Activated naive CD8-positive, alpha-beta T cell treated with anti-CD3 and anti-CD28 coated beads, Interleukin-2, amount 10 ng/mL, durations not matched to agents 7 days and 5 days (primary cell): ENCODE data around the gene TCEAL3. TPM values are rescaled to one million over a fixed set of nuclear protein-coding genes. Genes with fewer than 3 reads are reported as not detected.
A peak's percentile ranks its signal among the peaks of the same experiment; 100 is the strongest.
"Not testable (repeated sequence)": the region's sequence is repeated elsewhere in the genome, so short reads cannot be mapped to it uniquely, and the experiment has no call there.

Experiments used
- ATAC-seq: fragments of 150-1000 bp; cut with Tn5 transposase; one replicate; pipeline ENCODE4 v1.10.0; 2021; ENCODE audit warnings: low read depth, moderate library complexity
- POLR2A ChIA-PET: fragments of 350-600 bp; sonication (Branson Sonifier 250); formaldehyde crosslinking; loops from one replicate; lab custom pipeline; 2021; ENCODE audit warnings: antibody characterized with exemption; lab: Charles Lee
- DNase-seq: peaks from one replicate; pipeline ENCODE4 v3.0.0; 2021
- H3K27ac Mint-ChIP-seq: one replicate; pipeline ENCODE4 v1.8.0; 2022; ENCODE audit warnings: mild to moderate bottlenecking, mixed read lengths
- H3K27me3 Mint-ChIP-seq: one replicate; pipeline ENCODE4 v1.8.0; 2022; ENCODE audit warnings: mild to moderate bottlenecking, moderate library complexity, mixed read lengths
- H3K36me3 Mint-ChIP-seq: one replicate; pipeline ENCODE4 v1.8.0; 2021; ENCODE audit warnings: mild to moderate bottlenecking, mixed read lengths
- H3K4me1 Mint-ChIP-seq: one replicate; pipeline ENCODE4 v1.8.0; 2021; ENCODE audit warnings: mixed read lengths
- H3K4me3 Mint-ChIP-seq: one replicate; pipeline ENCODE4 v1.8.0; 2022; ENCODE audit warnings: mild to moderate bottlenecking, moderate library complexity, mixed read lengths
- H3K9me3 Mint-ChIP-seq: one replicate; pipeline ENCODE4 v1.8.0; 2021; ENCODE audit warnings: mixed read lengths
- total RNA-seq, 2 experiments: library from RNA; stranded (reverse); gene quantifications; one replicate each; pipeline ENCODE4 v1.2.3, GENCODE V29; 2021

Gene TCEAL3, protein sequence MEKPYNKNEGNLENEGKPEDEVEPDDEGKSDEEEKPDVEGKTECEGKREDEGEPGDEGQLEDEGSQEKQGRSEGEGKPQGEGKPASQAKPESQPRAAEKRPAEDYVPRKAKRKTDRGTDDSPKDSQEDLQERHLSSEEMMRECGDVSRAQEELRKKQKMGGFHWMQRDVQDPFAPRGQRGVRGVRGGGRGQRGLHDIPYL
- 1 to 10 TPM; 6.1 to 6.7 TPM for total RNA-seq

DNA sequence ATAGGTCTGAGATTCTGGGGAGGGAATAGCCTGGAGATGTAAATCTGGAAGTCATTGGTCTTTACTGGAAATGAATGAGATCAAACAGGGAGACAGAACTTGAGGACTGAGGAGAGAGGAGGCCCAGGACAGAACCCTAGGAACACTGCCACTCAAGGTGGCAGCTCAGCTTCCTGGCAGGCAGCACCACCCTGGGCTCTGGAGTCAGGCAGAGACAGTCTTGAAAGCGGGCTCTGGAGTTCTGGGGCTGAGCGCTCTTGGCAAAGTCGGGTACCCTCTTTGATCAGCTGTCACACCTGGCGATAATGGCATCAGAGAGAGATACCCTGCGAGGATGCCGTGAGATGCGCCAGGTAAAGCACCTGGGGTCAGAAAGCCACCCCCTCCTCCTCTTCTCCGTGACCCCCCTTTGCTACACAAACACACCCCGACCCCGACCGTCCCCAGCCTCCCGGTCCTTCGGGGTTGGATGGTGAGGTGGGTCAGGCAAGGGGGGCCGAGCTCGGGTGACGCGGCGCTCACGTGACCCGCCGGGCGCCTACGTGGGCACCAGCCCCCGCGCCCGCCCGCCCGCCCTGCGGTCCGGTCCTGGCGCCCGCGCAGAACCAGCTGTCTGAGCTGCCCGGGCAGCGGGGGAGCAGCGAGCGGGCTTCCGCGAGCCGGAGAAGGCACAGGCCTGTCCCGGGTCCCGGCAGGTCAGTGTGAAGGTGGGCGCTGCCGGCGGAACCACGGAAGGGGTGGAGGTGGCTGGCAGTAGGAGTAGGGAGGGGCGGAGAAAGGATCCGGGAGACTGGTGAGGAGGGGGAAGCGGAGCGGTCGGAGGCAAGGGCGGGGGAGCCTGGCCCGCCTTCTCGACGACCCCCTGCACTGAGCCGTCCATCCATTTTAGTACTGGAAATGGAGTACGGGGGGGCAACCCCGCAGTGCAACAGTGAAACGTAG is at the start of gene TCEAL3:
TSS of gene TCEAL3 (plus strand) at position 600 of the 942 bp plus-strand sequence. CDS start 1,102 bp downstream, outside the sequence.
- H3K27ac Mint-ChIP-seq: no peak within 1 kb of the TSS
- peak; percentile 78 for ATAC-seq
- H3K9me3 Mint-ChIP-seq: no peaks in the 10 kb centered on the region
- H3K27me3 Mint-ChIP-seq: peaks cover 3% of the 10 kb centered on the region
- peak within 1 kb of the TSS; percentile 74 for H3K4me3 Mint-ChIP-seq
- DNase-seq: peak; percentile 38
- no peaks in the 10 kb centered on the region for H3K36me3 Mint-ChIP-seq
- H3K4me1 Mint-ChIP-seq: peaks cover 4% of the 10 kb centered on the region
- POLR2A ChIA-PET: no interaction called here

DNA sequence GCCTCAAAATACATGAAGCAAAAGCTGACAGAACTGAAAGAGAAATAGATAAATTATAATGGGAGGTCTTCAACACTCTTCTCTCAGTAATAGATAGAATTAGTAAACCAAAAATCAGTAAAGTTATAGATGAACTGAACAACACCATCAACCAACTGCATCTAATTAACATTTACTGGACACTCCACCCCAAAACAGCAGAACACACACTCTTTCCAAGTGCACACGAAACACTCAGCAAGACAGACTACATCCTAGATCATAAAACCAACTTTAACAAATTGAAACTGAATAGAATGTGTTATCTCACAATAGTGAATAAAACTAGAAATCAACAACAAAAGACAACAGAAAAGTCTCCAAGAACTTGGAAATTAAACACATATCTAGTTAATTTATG is 47.5 kb upstream of the TCEAL3 start:
- POLR2A ChIA-PET: no interaction called here
- Mint-ChIP-seq H3K27ac (no peak overlapping the region), H3K9me3 (no peaks in the 10 kb centered on the region), H3K4me1 (peaks cover 2% of the 10 kb centered on the region), H3K36me3 (no peaks in the 10 kb centered on the region), H3K4me3 (no peak overlapping the region), H3K27me3 (peaks cover 5% of the 10 kb centered on the region)
- DNase-seq (no peak), ATAC-seq (no peak)

DNA sequence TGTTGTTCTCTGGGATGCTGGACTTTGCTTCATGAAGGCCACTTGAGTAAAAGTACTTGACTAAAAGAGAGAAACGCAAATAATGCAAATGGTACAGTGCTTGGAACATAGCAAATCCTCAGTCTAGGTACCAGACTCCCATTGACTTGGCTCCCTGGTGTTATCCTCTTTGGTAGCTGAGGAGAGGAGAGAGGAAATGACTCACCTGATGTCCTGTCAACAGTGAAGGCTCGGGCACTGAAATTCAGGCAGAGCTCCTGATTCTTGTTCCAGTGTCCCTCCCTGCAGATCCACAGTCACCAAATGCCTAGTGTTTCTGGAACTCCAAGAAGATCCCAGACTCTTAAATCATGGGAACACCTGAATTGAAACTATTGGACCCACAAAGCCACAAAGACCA is 45.0 kb upstream of the TCEAL3 start:
- Mint-ChIP-seq H3K4me1 (peaks cover 2% of the 10 kb centered on the region), H3K4me3 (no peak overlapping the region), H3K27me3 (peaks cover 5% of the 10 kb centered on the region), H3K36me3 (no peaks in the 10 kb centered on the region), H3K9me3 (no peaks in the 10 kb centered on the region), H3K27ac (no peak overlapping the region)
- ATAC-seq (no peak), DNase-seq (no peak)
- POLR2A ChIA-PET: no interaction called here

DNA sequence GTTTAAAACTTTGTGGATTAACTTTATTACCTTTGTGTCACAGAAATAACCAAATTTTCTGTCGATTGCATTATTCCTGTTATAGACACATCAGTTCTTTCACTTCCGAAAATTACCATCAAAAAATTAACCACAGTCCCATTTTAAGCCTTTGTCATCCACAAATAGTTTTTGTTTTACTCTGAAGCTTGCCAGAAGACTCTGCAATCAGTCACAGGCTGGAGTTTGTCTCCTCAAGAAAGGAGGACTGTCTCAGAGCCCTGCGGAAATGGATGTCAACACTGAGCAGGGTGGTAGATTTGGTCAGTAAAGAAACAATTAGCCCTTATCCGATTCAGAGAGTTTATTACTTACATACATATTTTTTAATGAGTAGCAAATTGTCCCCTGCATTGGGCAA is 42.6 kb upstream of the TCEAL3 start:
- POLR2A ChIA-PET: no interaction called here
- ATAC-seq: no peak
- no peak for DNase-seq
- Mint-ChIP-seq H3K27me3 (peaks cover 2% of the 10 kb centered on the region), H3K4me3 (no peak overlapping the region), H3K27ac (no peak overlapping the region), H3K4me1 (peaks cover 2% of the 10 kb centered on the region), H3K9me3 (no peaks in the 10 kb centered on the region), H3K36me3 (no peaks in the 10 kb centered on the region)

DNA sequence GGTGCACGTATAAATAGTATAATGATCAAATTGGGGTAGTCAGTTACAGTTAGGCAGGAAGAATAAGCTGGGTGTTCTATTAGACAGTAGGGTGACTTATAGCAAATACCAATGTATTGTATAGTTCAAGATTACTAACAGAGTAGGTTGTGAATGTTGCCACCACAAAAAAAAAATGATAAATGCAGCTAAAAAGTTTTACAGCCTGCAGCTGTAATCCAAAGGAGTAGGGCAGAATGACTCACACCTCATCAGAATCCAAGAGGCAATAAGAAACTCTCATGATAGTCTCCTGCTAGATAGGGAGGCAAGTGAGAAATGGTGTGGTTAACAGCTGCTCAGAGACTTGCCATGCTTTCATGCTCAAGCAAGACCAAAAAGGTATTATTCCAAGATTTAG is 42.0 kb upstream of the TCEAL3 start:
- DNase-seq (no peak), ATAC-seq (no peak)
- Mint-ChIP-seq H3K4me1 (peaks cover 2% of the 10 kb centered on the region), H3K4me3 (no peak overlapping the region), H3K27me3 (peaks cover 2% of the 10 kb centered on the region), H3K36me3 (no peaks in the 10 kb centered on the region), H3K27ac (no peak overlapping the region), H3K9me3 (no peaks in the 10 kb centered on the region)
- POLR2A ChIA-PET: no interaction called here

DNA sequence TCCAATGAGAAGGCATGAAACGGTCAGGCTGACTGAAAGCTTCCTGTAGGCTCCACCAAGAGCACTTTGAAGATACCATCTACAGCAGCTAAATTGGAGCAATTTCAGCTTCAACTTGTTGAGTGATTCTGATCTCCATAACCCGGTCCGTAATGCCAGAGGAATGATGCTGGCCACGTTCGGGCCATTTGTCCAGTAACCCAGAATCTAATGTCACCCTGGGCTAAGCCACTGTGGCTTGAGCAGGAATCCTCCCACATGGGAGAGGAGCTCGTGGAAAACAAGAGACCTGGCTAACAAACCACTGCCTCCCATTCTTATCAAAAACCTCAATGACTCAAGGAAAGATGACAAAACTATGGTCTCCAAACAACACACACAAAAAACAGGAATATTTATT is 36.6 kb upstream of the TCEAL3 start:
- ATAC-seq (no peak), DNase-seq (no peak)
- H3K4me3 Mint-ChIP-seq: no peak overlapping the region
- H3K27me3 Mint-ChIP-seq: peaks cover 3% of the 10 kb centered on the region
- H3K9me3 Mint-ChIP-seq: no peaks in the 10 kb centered on the region
- POLR2A ChIA-PET: no interaction called here
- no peak overlapping the region for H3K27ac Mint-ChIP-seq
- H3K36me3 Mint-ChIP-seq: no peaks in the 10 kb centered on the region
- no peaks in the 10 kb centered on the region for H3K4me1 Mint-ChIP-seq

DNA sequence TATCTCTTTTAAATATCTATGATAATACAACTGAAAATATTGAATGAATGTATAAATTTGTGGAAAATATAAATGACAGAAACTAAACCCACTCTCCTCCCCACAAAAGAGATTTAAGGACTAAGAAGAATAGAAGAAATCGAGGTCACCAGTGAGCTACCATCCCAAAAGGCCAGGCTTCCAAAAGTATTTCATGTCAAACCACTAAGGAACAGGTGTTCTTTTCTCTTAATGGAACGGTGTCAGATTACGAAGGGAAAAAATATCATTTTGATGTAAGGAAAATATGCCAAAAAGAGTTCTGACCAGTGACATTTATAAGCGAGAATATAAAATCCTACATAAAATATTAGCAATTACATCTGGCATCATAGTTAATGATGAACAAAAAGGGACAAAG is 36.0 kb upstream of the TCEAL3 start:
- POLR2A ChIA-PET: no interaction called here
- Mint-ChIP-seq H3K27ac (no peak overlapping the region), H3K9me3 (no peaks in the 10 kb centered on the region), H3K36me3 (no peaks in the 10 kb centered on the region), H3K27me3 (peaks cover 3% of the 10 kb centered on the region), H3K4me1 (no peaks in the 10 kb centered on the region), H3K4me3 (no peak overlapping the region)
- ATAC-seq: no peak
- DNase-seq: no peak

DNA sequence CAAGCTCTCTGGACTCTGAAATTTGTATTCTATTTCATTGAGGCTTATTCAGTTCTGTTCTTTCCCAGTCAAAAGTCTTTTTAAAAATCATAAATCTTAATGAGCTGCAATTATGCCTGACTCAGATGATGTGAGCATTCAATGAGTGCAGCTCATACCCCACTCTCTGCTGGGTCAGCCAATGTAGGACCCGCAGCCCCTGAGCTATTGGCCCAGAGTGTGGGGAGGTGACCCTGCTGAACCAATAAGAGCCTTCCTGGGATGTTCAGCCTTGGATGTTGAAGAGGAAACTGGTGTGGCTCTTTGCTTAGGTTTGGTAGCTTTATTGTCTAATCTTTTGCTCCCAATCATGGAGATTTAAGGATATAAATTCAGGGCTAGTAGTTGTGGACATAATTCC is 34.6 kb upstream of the TCEAL3 start:
- Mint-ChIP-seq H3K9me3 (no peaks in the 10 kb centered on the region), H3K27ac (no peak overlapping the region), H3K27me3 (peaks cover 3% of the 10 kb centered on the region)

DNA sequence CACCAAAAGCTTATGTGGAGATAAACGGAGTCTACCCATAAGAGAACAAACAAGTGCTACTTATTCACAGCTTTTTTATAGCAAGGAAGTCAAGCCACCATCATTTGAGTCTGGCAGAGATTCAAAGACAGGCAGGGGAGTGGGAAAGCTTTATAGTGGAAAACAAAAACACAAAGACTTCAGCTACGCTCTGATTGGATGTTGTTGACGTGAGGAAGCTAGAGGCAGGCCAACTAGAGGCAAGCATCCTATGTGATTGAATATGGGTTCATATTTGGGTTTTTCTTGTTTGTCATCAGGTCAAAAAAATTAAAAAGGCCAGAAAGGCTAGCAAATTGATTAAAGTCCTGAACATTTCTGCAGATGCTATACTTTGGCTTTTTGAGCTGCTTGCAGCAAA is 23.2 kb upstream of the TCEAL3 start:
- Mint-ChIP-seq H3K4me1 (no peaks in the 10 kb centered on the region), H3K27me3 (peaks cover 6% of the 10 kb centered on the region), H3K9me3 (no peaks in the 10 kb centered on the region), H3K4me3 (peak overlapping the region; percentile 28), H3K27ac (no peak overlapping the region), H3K36me3 (no peaks in the 10 kb centered on the region)
- ATAC-seq (no peak), DNase-seq (no peak)
- POLR2A ChIA-PET: no interaction called here

More for the DNA sequence above, 34.6 kb upstream of the TCEAL3 start:
- H3K4me3 Mint-ChIP-seq: no peak overlapping the region
- DNase-seq (no peak), ATAC-seq (no peak)
- H3K4me1 Mint-ChIP-seq: no peaks in the 10 kb centered on the region
- POLR2A ChIA-PET: no interaction called here
- no peaks in the 10 kb centered on the region for H3K36me3 Mint-ChIP-seq

DNA sequence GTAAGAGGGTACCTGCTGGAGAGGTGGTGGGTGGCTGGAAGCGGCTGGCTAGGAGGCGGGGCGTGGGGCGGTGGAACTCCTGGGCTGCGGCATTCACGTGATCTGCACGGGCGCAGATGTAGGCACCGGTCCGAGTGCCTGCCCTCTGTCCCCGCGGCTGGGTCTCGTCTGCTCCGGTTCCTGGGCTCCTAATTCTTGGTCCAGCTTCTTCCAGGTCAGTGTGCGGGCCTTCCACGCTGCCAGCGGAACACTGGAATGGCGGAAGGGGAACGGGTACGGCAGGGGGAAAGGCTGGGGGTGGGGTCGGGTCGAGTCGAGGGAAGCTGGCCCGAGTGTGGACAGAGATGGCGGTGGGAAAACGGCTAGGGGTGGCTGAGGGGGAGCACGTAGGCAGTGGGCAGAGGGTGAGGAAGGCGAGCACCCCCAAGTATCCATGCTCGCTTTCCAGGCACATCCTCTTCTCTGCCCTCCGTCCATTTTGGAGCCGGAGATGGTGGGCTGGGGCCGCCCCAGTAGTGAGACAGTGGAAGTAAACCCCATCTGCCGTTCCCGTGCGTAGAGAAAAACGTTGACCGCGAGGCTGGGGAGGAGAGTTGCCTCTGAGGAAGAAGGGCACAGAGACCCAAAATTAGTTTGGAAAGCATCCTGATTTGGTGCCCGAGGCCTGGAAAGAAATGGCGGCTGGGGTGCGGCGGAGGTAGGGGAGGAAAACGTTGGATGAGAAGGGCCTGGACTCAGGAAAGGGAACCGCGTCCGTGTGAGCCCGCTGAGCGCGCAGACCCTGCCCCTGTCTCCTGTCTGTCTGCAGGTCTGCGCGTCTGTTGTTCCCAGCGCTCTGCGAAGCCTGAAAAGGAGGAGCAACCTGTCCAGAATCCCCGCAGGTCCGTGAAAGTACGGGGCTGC is 22.1 kb upstream of the TCEAL3 start, which contains the start of gene TCEAL4:
TSS of gene TCEAL4 (plus strand) at position 105 of the 903 bp plus-strand sequence. CDS start 1,161 bp downstream, outside the sequence.
- peak; percentile 66 for ATAC-seq

DNA sequence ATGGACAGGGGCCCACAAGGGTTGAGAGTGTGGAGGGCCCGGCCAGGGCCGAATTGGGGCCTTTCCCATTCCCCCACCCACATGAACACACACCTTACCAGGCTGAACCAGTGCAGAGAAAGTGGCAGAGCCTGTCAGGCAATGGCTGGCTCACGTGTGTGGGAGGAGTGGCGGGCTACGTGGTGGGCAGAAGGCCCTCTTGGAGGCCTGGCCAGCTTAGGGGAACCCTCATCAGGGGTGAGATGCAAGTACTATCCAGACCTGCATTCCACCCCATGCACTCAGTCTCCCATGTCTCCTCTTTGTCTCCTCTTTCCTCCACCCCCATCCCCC is 21.5 kb upstream of the TCEAL3 start:
- Mint-ChIP-seq H3K36me3 (no peaks in the 10 kb centered on the region), H3K27ac (no peak overlapping the region), H3K4me1 (no peaks in the 10 kb centered on the region), H3K4me3 (peak overlapping the region; percentile 81), H3K9me3 (no peaks in the 10 kb centered on the region), H3K27me3 (peaks cover 4% of the 10 kb centered on the region)
- ATAC-seq: no peak
- DNase-seq: no peak
- POLR2A ChIA-PET: no interaction called here

More for the DNA sequence above, 22.1 kb upstream of the TCEAL3 start, which contains the start of gene TCEAL4:
- no peaks in the 10 kb centered on the region for H3K36me3 Mint-ChIP-seq
- POLR2A ChIA-PET: no interaction called here
- peak; percentile 35 for DNase-seq
- H3K9me3 Mint-ChIP-seq: no peaks in the 10 kb centered on the region
- H3K27me3 Mint-ChIP-seq: peaks cover 4% of the 10 kb centered on the region
- no peaks in the 10 kb centered on the region for H3K4me1 Mint-ChIP-seq
- H3K27ac Mint-ChIP-seq: no peak within 1 kb of the TSS
- H3K4me3 Mint-ChIP-seq: peak within 1 kb of the TSS; percentile 81

DNA sequence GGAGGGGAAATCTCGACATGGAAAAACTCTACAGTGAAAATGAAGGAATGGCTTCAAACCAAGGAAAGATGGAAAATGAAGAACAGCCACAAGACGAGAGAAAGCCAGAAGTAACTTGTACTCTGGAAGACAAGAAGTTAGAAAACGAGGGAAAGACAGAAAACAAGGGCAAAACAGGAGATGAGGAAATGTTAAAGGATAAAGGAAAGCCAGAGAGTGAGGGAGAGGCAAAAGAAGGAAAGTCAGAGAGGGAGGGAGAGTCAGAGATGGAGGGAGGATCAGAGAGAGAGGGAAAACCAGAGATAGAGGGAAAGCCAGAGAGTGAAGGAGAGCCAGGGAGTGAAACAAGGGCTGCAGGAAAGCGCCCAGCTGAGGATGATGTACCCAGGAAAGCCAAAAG is 21.1 kb upstream of the TCEAL3 start:
- no peak overlapping the region for H3K4me3 Mint-ChIP-seq
- no peaks in the 10 kb centered on the region for H3K36me3 Mint-ChIP-seq
- no peaks in the 10 kb centered on the region for H3K9me3 Mint-ChIP-seq
- no peaks in the 10 kb centered on the region for H3K4me1 Mint-ChIP-seq
- ATAC-seq: no peak
- no peak overlapping the region for H3K27ac Mint-ChIP-seq
- peaks cover 4% of the 10 kb centered on the region for H3K27me3 Mint-ChIP-seq
- DNase-seq: no peak
- POLR2A ChIA-PET: no interaction called here

DNA sequence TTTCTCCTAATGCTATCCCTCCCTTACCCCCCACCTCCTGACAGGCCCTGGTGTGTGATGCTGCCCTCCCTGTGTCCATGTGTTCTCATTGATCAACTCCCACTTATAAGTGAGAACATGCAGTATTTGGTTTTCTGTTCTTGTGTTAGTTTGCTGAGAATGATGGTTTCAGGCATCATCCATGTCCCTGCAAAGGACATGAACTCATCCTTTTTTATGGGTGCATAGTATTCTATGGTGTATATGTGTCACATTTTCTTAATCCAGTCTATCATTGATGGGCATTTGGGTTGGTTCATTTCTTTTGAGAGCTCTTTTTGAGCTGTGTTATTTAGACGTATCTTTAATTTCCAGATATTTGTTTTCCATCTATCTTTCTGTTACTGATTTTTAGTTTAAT is 15.5 kb upstream of the TCEAL3 start:
- H3K4me3 Mint-ChIP-seq, H3K27ac Mint-ChIP-seq, ATAC-seq, H3K4me1 Mint-ChIP-seq, DNase-seq, H3K27me3 Mint-ChIP-seq, H3K9me3 Mint-ChIP-seq, H3K36me3 Mint-ChIP-seq: not testable (repeated sequence)
- POLR2A ChIA-PET: interaction anchor here (0.6 kb wide), 1 partner anchor 10 kb away, joined by 3 read pairs; no protein-coding TSS in a partner anchor
